Uterus (tissue), 2 donors: ENCODE results near the gene RAD23A.

Experiments
- POLR2A ChIP-seq, 2 donors: fragments of 450-650 bp; IDR thresholded peaks; one replicate each; pipeline ENCODE4 v1.6.1; 2016; ENCODE audit warnings: antibody characterized with exemption in 2 of 2, mild to moderate bottlenecking in 1 of 2, moderate library complexity in 1 of 2
- TF ChIP-seq, protein P1 (sequence below), 4 experiments: fragments of 200-600 bp in 2 of 4; fragments of 450-650 bp in 2 of 4; sonication (generic) in 2 of 4; IDR thresholded peaks; one replicate each; pipeline ENCODE4 v1.5.1; 2016 to 2019; ENCODE audit warnings: antibody characterized with exemption in 4 of 4, mild to moderate bottlenecking in 2 of 4, moderate library complexity in 1 of 4

DNA sequence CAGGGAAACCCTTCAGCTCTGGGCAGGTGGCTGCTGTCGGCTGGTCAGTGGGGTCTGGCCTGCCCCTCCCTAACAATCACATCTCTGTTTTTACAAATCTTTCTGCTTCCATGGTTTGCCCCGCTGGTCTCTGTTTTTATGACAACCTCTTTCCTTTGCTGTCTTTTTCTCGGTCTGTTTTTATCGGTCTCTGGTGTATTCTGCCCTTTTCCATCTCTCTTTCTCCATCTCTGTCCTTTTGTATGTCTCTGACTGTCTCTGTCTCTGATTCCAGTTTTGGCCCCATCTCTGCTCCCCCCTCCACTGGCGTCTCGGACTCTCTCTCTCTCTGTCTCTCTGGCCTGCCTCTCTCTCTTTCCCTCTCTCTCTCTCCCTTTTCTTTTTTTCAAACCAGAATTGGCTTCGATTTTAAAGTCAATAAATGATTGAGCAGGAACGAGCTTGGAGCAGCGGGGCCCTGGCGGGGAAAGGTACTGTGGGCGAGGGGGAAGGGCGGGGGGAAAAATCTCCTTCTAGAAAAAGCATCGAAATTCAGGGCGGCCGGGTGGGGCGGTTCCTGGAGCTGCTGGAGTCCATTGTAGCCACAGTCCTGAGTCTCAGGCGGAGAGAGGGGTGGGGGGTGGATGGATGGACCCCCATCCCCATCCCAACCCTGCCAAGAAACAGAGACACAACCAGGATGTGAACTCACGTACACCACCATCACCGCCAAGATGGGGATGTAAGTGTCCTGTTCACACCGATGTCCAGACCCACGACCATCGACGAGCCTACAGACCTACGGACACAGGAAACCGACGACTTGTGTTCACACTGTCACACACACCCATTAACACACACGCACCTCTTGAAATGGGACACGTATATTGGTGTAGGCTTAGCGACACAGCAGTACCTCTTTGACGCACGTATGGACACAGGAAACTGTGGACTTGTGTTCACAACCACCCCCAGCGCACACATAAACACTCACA, 52.6 kb downstream of the RAD23A start:
- TF ChIP-seq, protein P1, sequence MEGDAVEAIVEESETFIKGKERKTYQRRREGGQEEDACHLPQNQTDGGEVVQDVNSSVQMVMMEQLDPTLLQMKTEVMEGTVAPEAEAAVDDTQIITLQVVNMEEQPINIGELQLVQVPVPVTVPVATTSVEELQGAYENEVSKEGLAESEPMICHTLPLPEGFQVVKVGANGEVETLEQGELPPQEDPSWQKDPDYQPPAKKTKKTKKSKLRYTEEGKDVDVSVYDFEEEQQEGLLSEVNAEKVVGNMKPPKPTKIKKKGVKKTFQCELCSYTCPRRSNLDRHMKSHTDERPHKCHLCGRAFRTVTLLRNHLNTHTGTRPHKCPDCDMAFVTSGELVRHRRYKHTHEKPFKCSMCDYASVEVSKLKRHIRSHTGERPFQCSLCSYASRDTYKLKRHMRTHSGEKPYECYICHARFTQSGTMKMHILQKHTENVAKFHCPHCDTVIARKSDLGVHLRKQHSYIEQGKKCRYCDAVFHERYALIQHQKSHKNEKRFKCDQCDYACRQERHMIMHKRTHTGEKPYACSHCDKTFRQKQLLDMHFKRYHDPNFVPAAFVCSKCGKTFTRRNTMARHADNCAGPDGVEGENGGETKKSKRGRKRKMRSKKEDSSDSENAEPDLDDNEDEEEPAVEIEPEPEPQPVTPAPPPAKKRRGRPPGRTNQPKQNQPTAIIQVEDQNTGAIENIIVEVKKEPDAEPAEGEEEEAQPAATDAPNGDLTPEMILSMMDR (IDR thresholded peaks at IDR 0.05) = no peak
- TF ChIP-seq POLR2A (IDR thresholded peaks at IDR 0.05) = no peak
